ENCODE data around the gene CYP2D6. TPM values are rescaled to one million over a fixed set of nuclear protein-coding genes. Genes with fewer than 3 reads are reported as not detected.

The CYP2D6 gene
- polyA plus RNA-seq, 3 donors = 4.5 TPM; not detected in 2

- Histone ChIP-seq H2AFZ (ENCODE audit: insufficient read depth, low read depth, low read length, poor library complexity, severe bottlenecking) (no peak overlapping the region), H3K9ac (ENCODE audit: insufficient read depth, low read length, poor library complexity, severe bottlenecking) (no peak overlapping the region), H3K4me3 (replicated peaks in 1 of 3; ENCODE audit: low read depth in 2 of 3, low read length in 3 of 3) (no peak overlapping the region), H3K79me2 (ENCODE audit: insufficient read depth, low read length) (no peaks in the 10 kb centered on the region), H3K4me2 (replicated peaks; ENCODE audit: extremely low read depth, low read length, poor library complexity, severe bottlenecking) (no peak overlapping the region), H3K36me3 (replicated peaks in 1 of 2; ENCODE audit: control insufficient read depth in 1 of 2, insufficient read depth in 2 of 2, low read length in 2 of 2) (peaks cover 12 to 41% of the 10 kb centered on the region in 2 donors), H3K9me3 (replicated peaks in 1 of 2; ENCODE audit: control insufficient read depth in 1 of 2, insufficient read depth in 1 of 2, low read length in 2 of 2) (no peaks in the 10 kb centered on the region), H3K27me3 (ENCODE audit: control insufficient read depth in 2 of 2, insufficient read depth in 2 of 2, low read length in 2 of 2) (no peaks in the 10 kb centered on the region), H4K20me1 (ENCODE audit: insufficient read depth, low read length) (peaks cover 60% of the 10 kb centered on the region), H3K4me1 (ENCODE audit: control insufficient read depth in 1 of 2, insufficient read depth in 2 of 2, low read length in 2 of 2) (no peaks in the 10 kb centered on the region), H3K27ac (ENCODE audit: low read depth in 1 of 2, low read length in 2 of 2) (no peak overlapping the region)
- DNase-seq = no peak
- TF ChIP-seq CTCF (IDR thresholded peaks at IDR 0.05) = no peak
- Mint-ChIP-seq H3K27me3 (ENCODE audit: low read depth in 3 of 3) (no peaks in the 10 kb centered on the region), H3K4me3 (no peak overlapping the region), H3K9me3 (peaks cover 0 to 5% (median 0%) of the 10 kb centered on the region in 7 donors), H3K4me1 (peaks cover 3% of the 10 kb centered on the region), H3K36me3 (peaks cover 28 to 48% of the 10 kb centered on the region in 2 donors), H3K27ac (no peak overlapping the region)
- WGBS (ENCODE audit: insufficient coverage) = 83% methylated on average over 1 of the region's 2 CpGs
- intact Hi-C loops (cut with micrococcal nuclease) = no loop called here
Measured at GRCh38 chr22:42178910-42179519, 48.4 kb upstream of the CYP2D6 start.

GRCh38 chr22:42177891-42178336 is 47.3 kb upstream of the CYP2D6 start:
- H3K79me2 ChIP-seq (ENCODE audit: insufficient read depth, low read length) = no peaks in the 10 kb centered on the region
- no peak for DNase-seq
- H2AFZ ChIP-seq (ENCODE audit: insufficient read depth, low read depth, low read length, poor library complexity, severe bottlenecking) = no peak overlapping the region
- H3K4me2 ChIP-seq (replicated peaks; ENCODE audit: extremely low read depth, low read length, poor library complexity, severe bottlenecking) = no peak overlapping the region
- WGBS (ENCODE audit: insufficient coverage) = 100% methylated on average over 1 of the region's 5 CpGs
- H3K27ac Mint-ChIP-seq = peak overlapping the region in 1 of 7 donors; percentile 19
- peaks cover 28 to 52% of the 10 kb centered on the region in 2 donors for H3K36me3 Mint-ChIP-seq
- peaks cover 12 to 47% of the 10 kb centered on the region in 2 donors for H3K36me3 ChIP-seq (replicated peaks in 1 of 2; ENCODE audit: control insufficient read depth in 1 of 2, insufficient read depth in 2 of 2, low read length in 2 of 2)
- H3K9me3 Mint-ChIP-seq = peaks cover 0 to 5% (median 0%) of the 10 kb centered on the region in 7 donors
- H3K9me3 ChIP-seq (replicated peaks in 1 of 2; ENCODE audit: control insufficient read depth in 1 of 2, insufficient read depth in 1 of 2, low read length in 2 of 2) = no peaks in the 10 kb centered on the region
- H4K20me1 ChIP-seq (ENCODE audit: insufficient read depth, low read length) = peaks cover 60% of the 10 kb centered on the region
- H3K4me1 ChIP-seq (ENCODE audit: control insufficient read depth in 1 of 2, insufficient read depth in 2 of 2, low read length in 2 of 2) = no peaks in the 10 kb centered on the region
- no peak overlapping the region for H3K4me3 Mint-ChIP-seq
- no peak for TF ChIP-seq CTCF (IDR thresholded peaks at IDR 0.05)
- intact Hi-C loops (cut with micrococcal nuclease) = no loop called here
- no peaks in the 10 kb centered on the region for H3K27me3 Mint-ChIP-seq (ENCODE audit: low read depth in 3 of 3)
- no peaks in the 10 kb centered on the region for H3K27me3 ChIP-seq (ENCODE audit: control insufficient read depth in 2 of 2, insufficient read depth in 2 of 2, low read length in 2 of 2)
- H3K4me3 ChIP-seq (replicated peaks in 1 of 3; ENCODE audit: low read depth in 2 of 3, low read length in 3 of 3) = no peak overlapping the region
- H3K27ac ChIP-seq (ENCODE audit: low read depth in 1 of 2, low read length in 2 of 2) = no peak overlapping the region
- peaks cover 3% of the 10 kb centered on the region for H3K4me1 Mint-ChIP-seq
- H3K9ac ChIP-seq (ENCODE audit: insufficient read depth, low read length, poor library complexity, severe bottlenecking) = no peak overlapping the region

All from CD14-positive monocyte (primary cell).